Epithelial cell of esophagus (primary cell): Measurements from ENCODE around the gene LIFR.

Experiments used
- DNase-seq: peaks from one replicate; pipeline ENCODE4 v3.0.0; 2010; ENCODE audit warnings: low read depth
- H3K4me3 ChIP-seq: 2 replicates; pipeline ENCODE4 v1.5.1; 2011; ENCODE audit warnings: mild to moderate bottlenecking, low read length, control low read depth
- CTCF ChIP-seq: IDR thresholded peaks from 2 replicates; pipeline ENCODE4 v1.5.1; 2011; ENCODE audit warnings: low read depth, mild to moderate bottlenecking, low read length, control low read depth, inconsistent platforms; ENCODE audit not compliant: insufficient read depth; ENCODE audit errors: missing control alignments

Gene LIFR

GRCh38 chr5:38466424-38467189 lies 89.8 kb downstream of the LIFR start:
- TF ChIP-seq CTCF = no peak
- DNase-seq = no peak
- no peak overlapping the region for H3K4me3 ChIP-seq

- peak; percentile 34 for DNase-seq
- no peak for TF ChIP-seq CTCF
- H3K4me3 ChIP-seq = no peak overlapping the region
These were observed 90.6 kb downstream of the LIFR start for GRCh38 chr5:38465702-38466423.

- DNase-seq = no peak
- no peak for TF ChIP-seq CTCF
- no peak overlapping the region for H3K4me3 ChIP-seq
These were observed 91.4 kb downstream of the LIFR start for GRCh38 chr5:38465061-38465460.

- TF ChIP-seq CTCF = no peak
- H3K4me3 ChIP-seq = no peak overlapping the region
- DNase-seq = peak; percentile 78
These were observed 92.6 kb downstream of the LIFR start for GRCh38 chr5:38463634-38464521.

GRCh38 chr5:38462976-38463633 lies 93.3 kb downstream of the LIFR start:
- DNase-seq = peak; percentile 61
- no peak overlapping the region for H3K4me3 ChIP-seq
- TF ChIP-seq CTCF = no peak

- no peak for TF ChIP-seq CTCF
- no peak overlapping the region for H3K4me3 ChIP-seq
- no peak for DNase-seq
These were observed 98.3 kb downstream of the LIFR start for GRCh38 chr5:38458174-38458573.
